ENCODE data around the gene GPATCH11.

- TF ChIP-seq SUZ12 (IDR thresholded peaks at IDR 0.05) (no peak), SP1 (IDR thresholded peaks at IDR 0.05) (no peak), ARNT (IDR thresholded peaks at IDR 0.05) (no peak), FOXA1 (IDR thresholded peaks at IDR 0.05) (no peak), PKNOX1 (IDR thresholded peaks at IDR 0.05) (no peak), TARDBP (IDR thresholded peaks at IDR 0.05) (no peak), HDGF (IDR thresholded peaks at IDR 0.05; ENCODE audit: borderline replicate concordance) (no peak), ELF4 (IDR thresholded peaks at IDR 0.05) (no peak), BHLHE40 (IDR thresholded peaks at IDR 0.05; ENCODE audit: borderline replicate concordance) (no peak), CTBP1 (IDR thresholded peaks at IDR 0.05; ENCODE audit: borderline replicate concordance) (no peak), LEF1 (IDR thresholded peaks at IDR 0.05; ENCODE audit: borderline replicate concordance) (no peak), FOXM1 (IDR thresholded peaks at IDR 0.05; ENCODE audit: borderline replicate concordance) (no peak), L3MBTL2 (conservative IDR thresholded peaks at IDR 0.05) (no peak), ZNF384 (IDR thresholded peaks at IDR 0.05) (no peak)
These were observed 58.2 kb downstream of the GPATCH11 start for GRCh38 chr2:37142546-37142945.
